ENCODE measurements around the gene FILIP1L. TPM values are rescaled to one million over a fixed set of nuclear protein-coding genes. Genes with fewer than 3 reads are reported as not detected.

FILIP1L gene
- polyA plus RNA-seq, 1 of the 3 experiments (the other 2 are of a cell fraction), result 26.8 TPM

GRCh38 chr3:100158918-100159330 is 44.6 kb upstream of the FILIP1L start:
- CTCF ChIA-PET, result interaction anchor here (0.7 to 4.4 kb wide), 9 partner anchors 38 to 325 kb away, joined by 3 to 23 read pairs (median 3); no protein-coding TSS in a partner anchor
- Histone ChIP-seq H3K27ac (ENCODE audit: low read depth in 2 of 2, low read length in 1 of 2) (peak overlapping the region; percentile 84 to 95), H3K79me2 (ENCODE audit: insufficient read depth) (no peaks in the 10 kb centered on the region), H3K9me2 (no peaks in the 10 kb centered on the region), H3K9me3 (peaks cover 17% of the 10 kb centered on the region; the same call in 1 of the 2 replicates), H3K9ac (peak overlapping the region; percentile 34; the same call in 1 of the 2 replicates), H3K36me3 (replicated peaks in 1 of 2; ENCODE audit: control insufficient read depth in 1 of 2, insufficient read depth in 2 of 2, low read length in 1 of 2) (peaks cover 0 to 13% of the 10 kb centered on the region in 2 experiments), H3K4me2 (peak overlapping the region; percentile 49), H4K20me1 (ENCODE audit: insufficient read depth) (no peaks in the 10 kb centered on the region), H3K27me3 (ENCODE audit: insufficient read depth) (no peaks in the 10 kb centered on the region), H2AFZ (ENCODE audit: low read depth) (no peak overlapping the region), H3K4me3 (ENCODE audit: low read depth in 2 of 2, low read length in 1 of 2) (no peak overlapping the region), H3F3A (replicated peaks; ENCODE audit: insufficient read depth) (peaks cover 38% of the 10 kb centered on the region), H3K4me1 (ENCODE audit: control insufficient read depth in 1 of 2, insufficient read depth in 2 of 2, low read depth in 1 of 2, low read length in 1 of 2) (peaks cover 24 to 27% of the 10 kb centered on the region in 2 experiments)
- TF ChIP-seq RFX5 (IDR thresholded peaks at IDR 0.05; ENCODE audit: low read length) (no peak), RCOR1 (IDR thresholded peaks at IDR 0.05; ENCODE audit: low read length) (peak; percentile 95), NRF1 (IDR thresholded peaks at IDR 0.05; ENCODE audit: low read depth, low read length) (no peak), GATA2 (CRISPR knock-in tag; IDR thresholded peaks at IDR 0.05) (peak; percentile 93), GABPA (IDR thresholded peaks at IDR 0.05; ENCODE audit: low read depth) (no peak), RAD21 (IDR thresholded peaks at IDR 0.05; ENCODE audit: low read length) (peak; percentile 30), EP300 (IDR thresholded peaks at IDR 0.05; ENCODE audit: borderline replicate concordance in 1 of 2, low read depth in 1 of 2, low read length in 1 of 2) (peak in 1 of 2 experiments; percentile 94; a peak in 2 of 4 replicates), ELF1 (IDR thresholded peaks at IDR 0.05) (no peak), TCF12 (IDR thresholded peaks at IDR 0.05) (peak; percentile 80), JUND (IDR thresholded peaks at IDR 0.05) (no peak), USF1 (IDR thresholded peaks at IDR 0.05; ENCODE audit: borderline replicate concordance, low read depth) (no peak), POLR2AphosphoS5 (IDR thresholded peaks at IDR 0.05; ENCODE audit: low read depth, low read length) (peak; percentile 71; the same call in 1 of the 2 replicates), NFIC (IDR thresholded peaks at IDR 0.05; ENCODE audit: borderline replicate concordance) (peak; percentile 63; the same call in 1 of the 2 replicates), SMC3 (IDR thresholded peaks at IDR 0.05; ENCODE audit: low read depth, low read length) (no peak), IRF3 (IDR thresholded peaks at IDR 0.05; ENCODE audit: low read depth, low read length) (no peak), CTCF (IDR thresholded peaks at IDR 0.05) (no peak), TAF1 (IDR thresholded peaks at IDR 0.05; ENCODE audit: borderline replicate concordance, low read depth, low read length) (no peak), CHD2 (IDR thresholded peaks at IDR 0.05; ENCODE audit: low read length, partially characterized antibody) (peak; percentile 89), FOXJ3 (CRISPR knock-in tag; IDR thresholded peaks at IDR 0.05) (peak; percentile 66; the same call in 1 of the 2 replicates), TEAD4 (IDR thresholded peaks at IDR 0.05; ENCODE audit: borderline replicate concordance, insufficient read depth) (no peak), YY1 (IDR thresholded peaks at IDR 0.05; ENCODE audit: low read depth) (no peak), PBX3 (IDR thresholded peaks at IDR 0.05) (peak; percentile 26; the same call in 1 of the 2 replicates)
- TF ChIP-seq, protein P1, sequence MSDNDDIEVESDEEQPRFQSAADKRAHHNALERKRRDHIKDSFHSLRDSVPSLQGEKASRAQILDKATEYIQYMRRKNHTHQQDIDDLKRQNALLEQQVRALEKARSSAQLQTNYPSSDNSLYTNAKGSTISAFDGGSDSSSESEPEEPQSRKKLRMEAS (IDR thresholded peaks at IDR 0.05; ENCODE audit: low read depth), result no peak
- TF ChIP-seq, protein P2, sequence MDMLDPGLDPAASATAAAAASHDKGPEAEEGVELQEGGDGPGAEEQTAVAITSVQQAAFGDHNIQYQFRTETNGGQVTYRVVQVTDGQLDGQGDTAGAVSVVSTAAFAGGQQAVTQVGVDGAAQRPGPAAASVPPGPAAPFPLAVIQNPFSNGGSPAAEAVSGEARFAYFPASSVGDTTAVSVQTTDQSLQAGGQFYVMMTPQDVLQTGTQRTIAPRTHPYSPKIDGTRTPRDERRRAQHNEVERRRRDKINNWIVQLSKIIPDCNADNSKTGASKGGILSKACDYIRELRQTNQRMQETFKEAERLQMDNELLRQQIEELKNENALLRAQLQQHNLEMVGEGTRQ (IDR thresholded peaks at IDR 0.05; ENCODE audit: borderline replicate concordance, low read depth, low read length), result no peak
- POLR2A ChIA-PET, result no interaction called here
- peak; percentile 74 for DNase-seq
- WGBS (ENCODE audit: low lambda C conversion rate), result 22% methylated on average over 2 of the region's 2 CpGs

All from SK-N-SH (cell line).